ENCODE measurements around the gene SORCS2.

SORCS2 gene

GRCh38 chr4:7686070-7686870 is 493.9 kb downstream of the SORCS2 start:
- POLR2A ChIA-PET (ENCODE audit: low non-redundant PET), result no interaction called here
- DNase-seq (ENCODE audit: low spot score), result no peak
- no peak for TF ChIP-seq CTCF (conservative IDR thresholded peaks at IDR 0.05; ENCODE audit: low read depth)
- no peak overlapping the region for H3K27ac ChIP-seq
- CTCF ChIA-PET, result no interaction called here

DNA sequence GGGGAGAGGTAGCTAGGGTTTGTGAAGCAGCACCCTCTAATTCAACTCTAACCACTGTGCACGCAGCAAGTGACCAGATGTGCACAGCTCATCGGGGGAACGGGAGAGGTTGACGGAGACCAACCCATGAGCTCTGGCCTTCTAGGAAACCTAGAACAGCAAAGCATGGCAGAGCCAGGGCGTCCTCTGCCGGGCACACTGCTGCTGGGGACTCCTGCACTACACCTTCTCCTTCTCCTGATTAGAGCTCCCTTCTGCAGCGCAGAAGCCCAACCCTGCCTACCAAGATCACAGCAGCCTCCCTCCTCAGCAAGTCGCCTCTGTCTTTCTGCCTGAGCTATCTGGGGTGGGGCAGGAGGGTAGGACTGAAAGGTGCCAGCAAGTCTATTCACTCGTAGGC is 494.7 kb downstream of the SORCS2 start:
- CTCF ChIA-PET, result no interaction called here

GRCh38 chr4:7687796-7688195 is 495.5 kb downstream of the SORCS2 start:
- POLR2A ChIA-PET (ENCODE audit: low non-redundant PET), result no interaction called here
- TF ChIP-seq CTCF (conservative IDR thresholded peaks at IDR 0.05; ENCODE audit: low read depth), result no peak
- DNase-seq (ENCODE audit: low spot score), result no peak
- no peak overlapping the region for H3K27ac ChIP-seq
- CTCF ChIA-PET, result no interaction called here

More for the DNA sequence above, 494.7 kb downstream of the SORCS2 start:
- POLR2A ChIA-PET (ENCODE audit: low non-redundant PET), result no interaction called here
- H3K27ac ChIP-seq, result no peak overlapping the region
- DNase-seq (ENCODE audit: low spot score), result no peak
- TF ChIP-seq CTCF (conservative IDR thresholded peaks at IDR 0.05; ENCODE audit: low read depth), result no peak

GRCh38 chr4:7689773-7690693 is 497.7 kb downstream of the SORCS2 start:
- no peak for DNase-seq (ENCODE audit: low spot score)
- POLR2A ChIA-PET (ENCODE audit: low non-redundant PET), result no interaction called here
- CTCF ChIA-PET, result no interaction called here
- no peak overlapping the region for H3K27ac ChIP-seq
- TF ChIP-seq CTCF (conservative IDR thresholded peaks at IDR 0.05; ENCODE audit: low read depth), result no peak

DNA sequence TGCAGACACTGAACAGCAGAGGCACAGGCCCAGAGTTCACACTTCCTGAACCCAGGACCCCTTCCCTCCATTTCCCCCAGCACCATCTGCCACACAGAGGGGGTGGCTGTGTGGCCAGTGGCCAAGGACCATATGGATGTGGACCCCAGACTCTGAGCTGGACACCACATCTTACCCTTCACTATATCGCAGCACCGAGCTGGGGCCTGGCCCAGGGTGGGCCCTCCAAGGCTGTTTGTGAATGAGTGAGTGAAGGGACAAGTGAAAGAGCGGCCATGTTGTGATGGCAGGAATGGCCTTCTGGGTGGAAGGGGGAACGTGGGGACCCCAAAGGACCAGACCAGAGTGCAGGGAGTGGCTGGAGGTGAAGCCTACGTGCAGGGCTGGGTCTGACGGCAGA is 498.7 kb downstream of the SORCS2 start:
- POLR2A ChIA-PET (ENCODE audit: low non-redundant PET), result no interaction called here
- TF ChIP-seq CTCF (conservative IDR thresholded peaks at IDR 0.05; ENCODE audit: low read depth), result no peak
- no peak overlapping the region for H3K27ac ChIP-seq
- CTCF ChIA-PET, result interaction anchor here (0.5 kb wide), 1 partner anchor 315 kb away, joined by 3 read pairs; no protein-coding TSS in a partner anchor
- no peak for DNase-seq (ENCODE audit: low spot score)

DNA sequence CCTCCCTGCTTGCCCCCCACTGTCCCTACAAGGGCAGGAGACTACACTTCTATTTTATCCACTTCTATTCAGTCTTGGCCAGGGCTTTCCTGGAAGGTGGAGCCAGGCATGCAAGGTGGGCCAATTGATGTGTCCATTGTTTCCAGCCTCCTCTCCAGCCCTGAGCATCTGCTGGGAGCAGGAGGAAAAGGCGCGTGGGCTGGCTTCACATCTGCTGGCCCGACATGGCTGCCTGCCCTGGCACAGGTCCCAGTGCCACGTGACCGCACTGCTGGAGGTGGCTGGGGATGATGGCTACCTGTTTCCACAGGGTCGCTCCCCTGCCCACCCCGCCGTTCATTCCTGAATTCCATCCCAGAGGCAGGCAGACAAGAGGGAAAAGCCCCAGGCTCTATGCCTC is 499.6 kb downstream of the SORCS2 start:
- CTCF ChIA-PET, result no interaction called here
- POLR2A ChIA-PET (ENCODE audit: low non-redundant PET), result no interaction called here
- TF ChIP-seq CTCF (conservative IDR thresholded peaks at IDR 0.05; ENCODE audit: low read depth), result no peak
- H3K27ac ChIP-seq, result 0 out of 2 replicates have a peak overlapping the region, but pooled peaks have one; percentile 6
- DNase-seq (ENCODE audit: low spot score), result no peak

All from RWPE1 (cell line).